K562 (cell line): Measurements from ENCODE around the gene EPHA10. TPM values are rescaled to one million over a fixed set of nuclear protein-coding genes. Genes with fewer than 3 reads are reported as not detected.

Source experiments
- ARID3A ChIP-seq: IDR thresholded peaks from 2 replicates; pipeline ENCODE4 v1.6.1; 2012; ENCODE audit warnings: low read depth, low read length, improper control_type of control experiment, borderline replicate concordance
- DPF2 ChIP-seq: fragments of 450-650 bp; IDR thresholded peaks from 2 replicates; pipeline ENCODE4 v1.6.1; 2016
- ELK1 ChIP-seq: sonication (generic); formaldehyde crosslinking; IDR thresholded peaks from 2 replicates; pipeline ENCODE4 v1.8.1; 2022; ENCODE audit warnings: missing genetic modification reagents
- HDGF ChIP-seq: fragments of 450-650 bp; IDR thresholded peaks from 2 replicates; pipeline ENCODE4 v1.6.1; 2016
- HNRNPUL1 ChIP-seq: fragments of 200-400 bp; formaldehyde crosslinking; IDR thresholded peaks from 2 replicates; pipeline ENCODE4 v1.6.1; 2017; ENCODE audit warnings: low read length
- LCOR ChIP-seq: sonication (generic); formaldehyde crosslinking; IDR thresholded peaks from 2 replicates; pipeline ENCODE4 v1.8.0; 2022; ENCODE audit warnings: mild to moderate bottlenecking, missing genetic modification reagents
- NFRKB ChIP-seq: fragments of 450-650 bp; IDR thresholded peaks from 2 replicates; pipeline ENCODE4 v1.6.1; 2016; ENCODE audit warnings: low read depth
- PHB2 ChIP-seq: fragments of 450-650 bp; IDR thresholded peaks from 2 replicates; pipeline ENCODE4 v1.6.1; 2017; ENCODE audit warnings: low read depth
- RBBP5 ChIP-seq: fragments of 200-600 bp; sonication (generic); IDR thresholded peaks from 2 replicates; pipeline ENCODE4 v1.6.1; 2012; ENCODE audit warnings: borderline replicate concordance, mild to moderate bottlenecking, low read length, control low read depth, inconsistent platforms; ENCODE audit not compliant: insufficient read depth, poor library complexity, severe bottlenecking
- RBM25 ChIP-seq: fragments of 200-400 bp; formaldehyde crosslinking; IDR thresholded peaks from 2 replicates; pipeline ENCODE4 v1.6.1; 2018; ENCODE audit warnings: low read length, low read depth, moderate library complexity; ENCODE audit not compliant: severe bottlenecking
- RUNX1 ChIP-seq: sonication (generic); IDR thresholded peaks from 2 replicates; pipeline ENCODE4 v1.6.1; 2016; ENCODE audit warnings: antibody characterized with exemption, low read depth
- TAF15 ChIP-seq: fragments of 200-400 bp; formaldehyde crosslinking; IDR thresholded peaks from 2 replicates; pipeline ENCODE4 v1.6.1; 2017; ENCODE audit warnings: mild to moderate bottlenecking, low read depth, low read length, moderate library complexity
- TOE1 ChIP-seq, 2 experiments: fragments of 450-650 bp in 1 of 2; sonication (generic) in 1 of 2; formaldehyde crosslinking in 1 of 2; IDR thresholded peaks; 2 replicates each; pipeline versions ENCODE4 v1.7.1 to v1.8.0; 2016 to 2022; ENCODE audit warnings: borderline replicate concordance in 2 of 2, mild to moderate bottlenecking in 2 of 2, antibody characterized with exemption in 1 of 2, inconsistent platforms in 1 of 2, low read depth in 1 of 2, missing genetic modification reagents in 1 of 2, moderate library complexity in 1 of 2
- ZBTB12 ChIP-seq: fragments of 250-450 bp; sonication (Bioruptor Pico); IDR thresholded peaks from 2 replicates; pipeline ENCODE4 v1.4.0; 2020
- ZEB2 ChIP-seq: fragments of 450-650 bp; IDR thresholded peaks from 2 replicates; pipeline ENCODE4 v1.6.1; 2016
- polyA plus RNA-seq, 8 experiments: library from polyadenylated mRNA; depleted of rRNA in 4 of 8; stranded (reverse) in 5 of 8; unstranded in 3 of 8; fragments of >200 nt; fragmentation: Nextera tagmentation in 2 of 8; fragmentation: Illumina TruSeq in 1 of 8; extraction: Ambion mirVana in 2 of 8; extraction: Trizol in 1 of 8; gene quantifications; 2 replicates each; pipeline versions ENCODE4 v1.2.1 to v1.2.3, GENCODE V29; 2011 to 2014; ENCODE audit warnings: inconsistent platforms in 1 of 8, missing spikeins in 1 of 8
- total RNA-seq, 7 experiments: library from RNA; depleted of rRNA in 6 of 7; stranded (reverse); fragments of >200 nt in 6 of 7; fragmentation: Illumina TruSeq in 2 of 7; extraction: Trizol in 2 of 7; gene quantifications; 2 replicates each; pipeline versions ENCODE4 v1.2.1 to v1.2.3, GENCODE V29; 2011 to 2021; ENCODE audit warnings: low replicate concordance in 1 of 7
- TF ChIP-seq, protein P1 (sequence below): sonication (generic); formaldehyde crosslinking; IDR thresholded peaks from 2 replicates; pipeline ENCODE4 v1.8.0; 2023; ENCODE audit warnings: mild to moderate bottlenecking, missing genetic modification reagents
- TF ChIP-seq, protein P2 (sequence below), 2 experiments: fragments of 450-650 bp; IDR thresholded peaks; 2 replicates each; pipeline ENCODE4 v1.6.1; 2016
- TF ChIP-seq, protein P3 (sequence below): fragments of 250-450 bp; sonication (Bioruptor Pico); IDR thresholded peaks from 2 replicates; pipeline ENCODE4 v1.8.0; 2022; ENCODE audit warnings: inconsistent platforms

The EPHA10 gene
- total and polyA plus RNA-seq, 9 of the 15 experiments (the other 6 are each of a cell fraction or from before 2014, with no cell fraction given): 0.03 TPM; not detected in 8

- TF ChIP-seq ELK1 (CRISPR knock-in tag): no peak
- TF ChIP-seq PHB2: no peak
- TF ChIP-seq ZBTB12 (CRISPR knock-in tag): no peak
- TF ChIP-seq NFRKB: no peak
- no peak for TF ChIP-seq RUNX1
- TF ChIP-seq TOE1 (IDR thresholded peaks at IDR 0.05; ENCODE audit: borderline replicate concordance): no peak
- TF ChIP-seq TOE1 (CRISPR knock-in tag; IDR thresholded peaks at IDR 0.05; ENCODE audit: borderline replicate concordance, low read depth): no peak
- TF ChIP-seq, protein P1, sequence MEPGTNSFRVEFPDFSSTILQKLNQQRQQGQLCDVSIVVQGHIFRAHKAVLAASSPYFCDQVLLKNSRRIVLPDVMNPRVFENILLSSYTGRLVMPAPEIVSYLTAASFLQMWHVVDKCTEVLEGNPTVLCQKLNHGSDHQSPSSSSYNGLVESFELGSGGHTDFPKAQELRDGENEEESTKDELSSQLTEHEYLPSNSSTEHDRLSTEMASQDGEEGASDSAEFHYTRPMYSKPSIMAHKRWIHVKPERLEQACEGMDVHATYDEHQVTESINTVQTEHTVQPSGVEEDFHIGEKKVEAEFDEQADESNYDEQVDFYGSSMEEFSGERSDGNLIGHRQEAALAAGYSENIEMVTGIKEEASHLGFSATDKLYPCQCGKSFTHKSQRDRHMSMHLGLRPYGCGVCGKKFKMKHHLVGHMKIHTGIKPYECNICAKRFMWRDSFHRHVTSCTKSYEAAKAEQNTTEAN (CRISPR knock-in tag): no peak
- no peak for TF ChIP-seq RBM25
- TF ChIP-seq LCOR (CRISPR knock-in tag): no peak
- no peak for TF ChIP-seq ARID3A
- no peak for TF ChIP-seq ZEB2
- no peak for TF ChIP-seq DPF2
- TF ChIP-seq RBBP5: no peak
- TF ChIP-seq, protein P2, sequence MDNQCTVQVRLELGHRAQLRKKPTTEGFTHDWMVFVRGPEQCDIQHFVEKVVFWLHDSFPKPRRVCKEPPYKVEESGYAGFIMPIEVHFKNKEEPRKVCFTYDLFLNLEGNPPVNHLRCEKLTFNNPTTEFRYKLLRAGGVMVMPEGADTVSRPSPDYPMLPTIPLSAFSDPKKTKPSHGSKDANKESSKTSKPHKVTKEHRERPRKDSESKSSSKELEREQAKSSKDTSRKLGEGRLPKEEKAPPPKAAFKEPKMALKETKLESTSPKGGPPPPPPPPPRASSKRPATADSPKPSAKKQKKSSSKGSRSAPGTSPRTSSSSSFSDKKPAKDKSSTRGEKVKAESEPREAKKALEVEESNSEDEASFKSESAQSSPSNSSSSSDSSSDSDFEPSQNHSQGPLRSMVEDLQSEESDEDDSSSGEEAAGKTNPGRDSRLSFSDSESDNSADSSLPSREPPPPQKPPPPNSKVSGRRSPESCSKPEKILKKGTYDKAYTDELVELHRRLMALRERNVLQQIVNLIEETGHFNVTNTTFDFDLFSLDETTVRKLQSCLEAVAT (IDR thresholded peaks at IDR 0.05): no peak
- 0 out of 2 replicates have a peak, but pooled peaks have one; percentile 49 for TF ChIP-seq TAF15
- no peak for TF ChIP-seq HNRNPUL1
- TF ChIP-seq HDGF: no peak
- TF ChIP-seq, protein P3, sequence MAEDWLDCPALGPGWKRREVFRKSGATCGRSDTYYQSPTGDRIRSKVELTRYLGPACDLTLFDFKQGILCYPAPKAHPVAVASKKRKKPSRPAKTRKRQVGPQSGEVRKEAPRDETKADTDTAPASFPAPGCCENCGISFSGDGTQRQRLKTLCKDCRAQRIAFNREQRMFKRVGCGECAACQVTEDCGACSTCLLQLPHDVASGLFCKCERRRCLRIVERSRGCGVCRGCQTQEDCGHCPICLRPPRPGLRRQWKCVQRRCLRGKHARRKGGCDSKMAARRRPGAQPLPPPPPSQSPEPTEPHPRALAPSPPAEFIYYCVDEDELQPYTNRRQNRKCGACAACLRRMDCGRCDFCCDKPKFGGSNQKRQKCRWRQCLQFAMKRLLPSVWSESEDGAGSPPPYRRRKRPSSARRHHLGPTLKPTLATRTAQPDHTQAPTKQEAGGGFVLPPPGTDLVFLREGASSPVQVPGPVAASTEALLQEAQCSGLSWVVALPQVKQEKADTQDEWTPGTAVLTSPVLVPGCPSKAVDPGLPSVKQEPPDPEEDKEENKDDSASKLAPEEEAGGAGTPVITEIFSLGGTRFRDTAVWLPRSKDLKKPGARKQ (CRISPR knock-in tag): no peak
These were observed 43.7 kb upstream of the EPHA10 start (continued) for GRCh38 chr1:37808369-37809319.
